Large intestine (tissue), 3 donors: ENCODE results near the gene TAF11L8. TPM values are rescaled to one million over a fixed set of nuclear protein-coding genes. Genes with fewer than 3 reads are reported as not detected.
"Not testable (repeated sequence)": the region's sequence is repeated elsewhere in the genome, so short reads cannot be mapped to it uniquely, and the experiment has no call there.

ENCODE experiments used
- DNase-seq, 2 donors: peaks; one replicate each; pipeline versions ENCODE4 v3.0.0 to v3.0.0-alpha.2; 2013
- H3K27ac ChIP-seq: one replicate; pipeline ENCODE4 v1.5.1; 2013; ENCODE audit warnings: low read length
- H3K27me3 ChIP-seq: 2 replicates; pipeline ENCODE4 v1.6.1; 2013; ENCODE audit warnings: low read length; ENCODE audit not compliant: control insufficient read depth, insufficient read depth
- H3K36me3 ChIP-seq: 2 replicates; pipeline ENCODE4 v1.6.1; 2013; ENCODE audit warnings: low read length; ENCODE audit not compliant: control insufficient read depth, insufficient read depth
- H3K4me1 ChIP-seq: one replicate; pipeline ENCODE4 v1.6.1; 2013; ENCODE audit warnings: low read length; ENCODE audit not compliant: control insufficient read depth, insufficient read depth
- H3K4me3 ChIP-seq: one replicate; pipeline ENCODE4 v1.5.1; 2013; ENCODE audit warnings: low read length
- H3K9me3 ChIP-seq: one replicate; pipeline ENCODE4 v1.6.1; 2013; ENCODE audit warnings: mild to moderate bottlenecking, low read depth, low read length, moderate library complexity; ENCODE audit not compliant: control insufficient read depth
- WGBS: methylation state at CpG from one replicate; pipeline ENCODE4 v1.1.5; 2013; ENCODE audit warnings: low lambda C conversion rate; ENCODE audit not compliant: insufficient coverage; 5-methylcytosine and 5-hydroxymethylcytosine counted together
- polyA plus RNA-seq: library from polyadenylated mRNA; unstranded; fragments of 120-200 nt; gene quantifications from one replicate; pipeline ENCODE4 v1.2.1, GENCODE V29; 2013

TAF11L8 gene
- polyA plus RNA-seq, 1 donor: not detected

DNA sequence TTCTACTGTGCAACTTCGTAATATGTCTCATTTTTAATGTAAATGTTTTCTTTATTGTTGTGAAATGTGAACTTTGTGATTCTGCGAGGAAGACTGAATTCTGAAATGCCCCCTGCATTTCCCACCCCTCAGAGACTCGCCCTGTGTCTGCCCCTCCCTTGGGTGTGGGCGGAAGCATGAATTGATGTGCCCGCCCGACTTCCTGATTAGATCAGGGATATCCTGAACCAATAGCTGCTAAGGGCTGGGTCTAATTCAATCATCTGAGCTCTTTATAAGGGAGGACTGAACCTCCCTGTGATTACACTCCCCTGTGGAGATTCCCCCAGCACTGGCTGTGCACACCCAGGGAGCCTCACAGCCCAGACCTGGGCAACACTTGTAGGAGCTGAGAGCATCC lies 13.1 kb upstream of the TAF11L8 start, which contains the start of gene TAF11L11:
Gene TAF11L11 (plus strand): TSS at position 304 of the 400 bp plus-strand sequence.
- 100% methylated on average over 1 of the region's 6 CpGs for WGBS
- H3K27me3 ChIP-seq, H3K36me3 ChIP-seq, H3K9me3 ChIP-seq, H3K4me3 ChIP-seq, H3K27ac ChIP-seq, DNase-seq, H3K4me1 ChIP-seq: not testable (repeated sequence)

DNA sequence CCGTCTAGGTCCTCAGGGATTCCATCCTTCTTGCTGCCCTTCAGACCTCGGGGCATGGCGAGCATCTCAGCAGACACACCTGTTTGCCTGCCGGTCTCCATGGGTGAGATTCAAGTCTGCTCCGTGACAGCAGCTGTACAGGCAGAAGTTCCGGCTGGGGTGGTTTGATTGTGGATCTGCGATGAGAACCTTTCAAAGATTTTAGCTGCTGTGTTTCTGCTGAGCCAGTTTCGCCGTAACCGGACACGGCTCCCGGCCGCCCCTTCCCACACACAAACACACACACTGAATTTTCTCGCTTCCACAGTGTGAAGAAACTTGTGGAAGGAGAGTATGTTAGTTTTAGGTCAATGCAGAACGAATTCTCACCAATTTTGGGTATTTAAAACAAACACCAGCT lies 7.0 kb upstream of the TAF11L8 start, which contains the start of gene TAF11L10:
Gene TAF11L10 (minus strand): TSS at position 101 of the 400 bp plus-strand sequence.
- not testable (repeated sequence) for H3K4me1 ChIP-seq, H3K36me3 ChIP-seq, H3K27me3 ChIP-seq, H3K4me3 ChIP-seq, H3K27ac ChIP-seq, DNase-seq, H3K9me3 ChIP-seq
- WGBS: no CpG with 5 or more reads among the region's 15 CpGs

DNA sequence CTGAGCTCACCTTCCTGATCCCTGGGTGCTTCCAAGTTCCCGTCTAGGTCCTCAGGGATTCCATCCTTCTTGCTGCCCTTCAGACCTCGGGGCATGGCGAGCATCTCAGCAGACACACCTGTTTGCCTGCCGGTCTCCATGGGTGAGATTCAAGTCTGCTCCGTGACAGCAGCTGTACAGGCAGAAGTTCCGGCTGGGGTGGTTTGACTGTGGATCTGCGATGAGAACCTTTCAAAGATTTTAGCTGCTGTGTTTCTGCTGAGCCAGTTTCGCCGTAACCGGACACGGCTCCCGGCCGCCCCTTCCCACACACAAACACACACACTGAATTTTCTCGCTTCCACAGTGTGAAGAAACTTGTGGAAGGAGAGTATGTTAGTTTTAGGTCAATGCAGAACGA lies 3.5 kb upstream of the TAF11L8 start, which contains the start of gene TAF11L9:
Gene TAF11L9 (minus strand): TSS at position 140 of the 400 bp plus-strand sequence.
- not testable (repeated sequence) for H3K4me3 ChIP-seq, H3K4me1 ChIP-seq, H3K27ac ChIP-seq, H3K27me3 ChIP-seq, H3K36me3 ChIP-seq, DNase-seq, H3K9me3 ChIP-seq
- WGBS: no CpG with 5 or more reads among the region's 15 CpGs

- H3K36me3 ChIP-seq, H3K27me3 ChIP-seq, H3K9me3 ChIP-seq, H3K4me1 ChIP-seq, H3K27ac ChIP-seq, H3K4me3 ChIP-seq, DNase-seq: not testable (repeated sequence)
- WGBS: no CpG with 5 or more reads among the region's 16 CpGs
Observed at GRCh38 chr5:17585658-17586057, 5.1 kb downstream of the TAF11L8 start, which contains the start of gene TAF11L7. TSS of gene TAF11L7 (minus strand) at chr5:17585758.

Other genes starting within 250 kb of the TAF11L8 start
- gene TAF11L2, start 92.7 kb downstream of the TAF11L8 start, polyA plus RNA-seq: not detected
- gene TAF11L3, start 72.6 kb downstream of the TAF11L8 start, polyA plus RNA-seq: not detected
- gene TAF11L4, start 69.2 kb downstream of the TAF11L8 start, polyA plus RNA-seq: not detected
- not detected for gene TAF11L5, start 65.7 kb downstream of the TAF11L8 start, polyA plus RNA-seq
- not detected for gene TAF11L6, start 62.3 kb downstream of the TAF11L8 start, polyA plus RNA-seq
- not detected for gene TAF11L7, start 5.2 kb downstream of the TAF11L8 start, polyA plus RNA-seq
- not detected for gene TAF11L9, start 3.4 kb upstream of the TAF11L8 start, polyA plus RNA-seq
- not detected for gene TAF11L10, start 6.9 kb upstream of the TAF11L8 start, polyA plus RNA-seq
- gene TAF11L11, start 13.2 kb upstream of the TAF11L8 start, polyA plus RNA-seq: not detected
- not detected for gene TAF11L12, start 19.4 kb upstream of the TAF11L8 start, polyA plus RNA-seq
- gene TAF11L13, start 41.1 kb upstream of the TAF11L8 start, polyA plus RNA-seq: not detected
- gene TAF11L14, start 43.5 kb upstream of the TAF11L8 start, polyA plus RNA-seq: not detected